Endothelial cell of umbilical vein (primary cell): ENCODE data around the gene PPM1L. TPM values are rescaled to one million over a fixed set of nuclear protein-coding genes. Genes with fewer than 3 reads are reported as not detected.

Experiments used
- BruUV-seq: library from RNA; stranded (reverse); fragments of 400-500 nt; replicated peaks from 2 replicates; lab custom pipeline; 2021; lab: Mats Ljungman, UMichigan
- CTCF ChIA-PET: fragments of 300-600, 350-600 bp; sonication (Branson Sonifier 250); formaldehyde crosslinking; loops from one replicate; lab custom pipeline; 2021; ENCODE audit warnings: antibody characterized with exemption, inconsistent platforms; lab: Charles Lee
- POLR2A ChIA-PET: fragments of 300-600, 350-600 bp; sonication (Branson Sonifier 250); formaldehyde crosslinking; loops from one replicate; lab custom pipeline; 2021; ENCODE audit warnings: antibody characterized with exemption, inconsistent platforms; lab: Charles Lee
- DNase-seq: peaks from one replicate; pipeline ENCODE4 v3.0.0-alpha.2; 2011; ENCODE audit warnings: low read depth, low spot score
- FAIRE-seq: peaks from 2 replicates; lab custom pipeline; 2011; peaks lifted over from hg19 to GRCh38; lab: Jason Lieb, UNC
- H2AFZ ChIP-seq: 2 replicates; pipeline ENCODE4 v1.6.0; 2012; ENCODE audit warnings: low read depth, low read length, control low read depth, inconsistent platforms
- H3K27ac ChIP-seq: 2 replicates; pipeline ENCODE4 v1.5.1; 2011; ENCODE audit warnings: low read depth, mild to moderate bottlenecking, control low read depth, low read length, moderate library complexity; ENCODE audit not compliant: insufficient read depth
- H3K27me3 ChIP-seq, 2 experiments: 2 replicates each; pipeline versions ENCODE4 v1.6.0 to v1.6.1; 2011; ENCODE audit warnings: low read length in 2 of 2, mixed read lengths in 1 of 2; ENCODE audit not compliant: control insufficient read depth in 2 of 2, insufficient read depth in 2 of 2
- H3K36me3 ChIP-seq, 2 experiments: 2 replicates in 1 of 2; 3 replicates in 1 of 2; pipeline ENCODE4 v1.5.1; 2011; ENCODE audit warnings: low read length in 2 of 2, mild to moderate bottlenecking in 1 of 2, moderate library complexity in 1 of 2; ENCODE audit not compliant: control insufficient read depth in 2 of 2, insufficient read depth in 2 of 2; ENCODE audit errors: extremely low read depth in 1 of 2
- H3K4me1 ChIP-seq: 3 replicates; pipeline ENCODE4 v1.5.1; 2011; ENCODE audit warnings: mild to moderate bottlenecking, low read length; ENCODE audit not compliant: control insufficient read depth, insufficient read depth; ENCODE audit errors: extremely low read depth
- H3K4me2 ChIP-seq: 2 replicates; pipeline ENCODE4 v1.6.1; 2011; ENCODE audit warnings: low read length, control low read depth, mixed read lengths; ENCODE audit not compliant: insufficient read depth
- H3K4me3 ChIP-seq, 3 experiments: fragments of 200-600 bp in 1 of 3; sonication (generic), shearing (Covaris generic) in 1 of 3; replicated peaks in 1 of 3; 2 replicates each; pipeline ENCODE4 v1.5.1; 2011 to 2016; ENCODE audit warnings: control low read depth in 3 of 3, low read length in 3 of 3, mild to moderate bottlenecking in 2 of 3, inconsistent platforms in 1 of 3, low read depth in 1 of 3, moderate library complexity in 1 of 3; ENCODE audit not compliant: insufficient read depth in 1 of 3
- H3K79me2 ChIP-seq: 2 replicates; pipeline ENCODE4 v1.6.0; 2012; ENCODE audit warnings: low read length, inconsistent platforms; ENCODE audit not compliant: control insufficient read depth, insufficient read depth
- H3K9ac ChIP-seq: replicated peaks from 2 replicates; pipeline ENCODE3; 2011; ENCODE audit warnings: low read length, control low read depth; ENCODE audit not compliant: insufficient read depth; ENCODE audit errors: extremely low read depth
- H3K9me1 ChIP-seq: replicated peaks from 3 replicates; pipeline ENCODE4 v1.6.0; 2011; ENCODE audit warnings: mild to moderate bottlenecking, low read length; ENCODE audit not compliant: control insufficient read depth, insufficient read depth; ENCODE audit errors: extremely low read depth
- H3K9me3 ChIP-seq: replicated peaks from 2 replicates; pipeline ENCODE4 v1.5.1; 2012; ENCODE audit warnings: low read length, inconsistent platforms; ENCODE audit not compliant: control insufficient read depth, insufficient read depth
- H4K20me1 ChIP-seq: replicated peaks from 2 replicates; pipeline ENCODE3; 2011; ENCODE audit warnings: mild to moderate bottlenecking, low read length; ENCODE audit not compliant: control insufficient read depth, insufficient read depth; ENCODE audit errors: extremely low read depth
- CTCF ChIP-seq, 2 donors: IDR thresholded peaks; 1 replicate in 1 of 2; 2 replicates in 1 of 2; pipeline ENCODE4 v1.5.1; 2011; ENCODE audit warnings: low read length in 2 of 2, mild to moderate bottlenecking in 2 of 2, moderate library complexity in 2 of 2, control low read depth in 1 of 2, inconsistent platforms in 1 of 2, low read depth in 1 of 2; ENCODE audit not compliant: insufficient read depth in 1 of 2; ENCODE audit errors: extremely low read depth in 1 of 2
- EZH2 ChIP-seq: IDR thresholded peaks from 2 replicates; pipeline ENCODE4 v1.6.1; 2012; ENCODE audit warnings: borderline replicate concordance, low read depth, mild to moderate bottlenecking, moderate library complexity, low read length, inconsistent platforms; ENCODE audit not compliant: severe bottlenecking
- FOS ChIP-seq: IDR thresholded peaks from 2 replicates; pipeline ENCODE4 v1.6.1; 2011; ENCODE audit warnings: mild to moderate bottlenecking, low read length, moderate library complexity, borderline replicate concordance; ENCODE audit not compliant: insufficient read depth
- GATA2 ChIP-seq: IDR thresholded peaks from 2 replicates; pipeline ENCODE4 v1.7.0; 2011; ENCODE audit warnings: low read depth, mild to moderate bottlenecking, moderate library complexity, mixed read lengths, low read length; ENCODE audit not compliant: insufficient read length, insufficient read depth
- JUN ChIP-seq: IDR thresholded peaks from 2 replicates; pipeline ENCODE4 v1.6.1; 2011; ENCODE audit warnings: borderline replicate concordance, low read depth; ENCODE audit not compliant: insufficient read length, insufficient read depth
- MAX ChIP-seq: IDR thresholded peaks from 2 replicates; pipeline ENCODE4 v1.6.1; 2011; ENCODE audit not compliant: insufficient read depth, insufficient read length
- MYC ChIP-seq: IDR thresholded peaks from one replicate; pipeline ENCODE4 v1.6.1; 2011; ENCODE audit warnings: mild to moderate bottlenecking, low read depth, low read length
- POLR2A ChIP-seq: IDR thresholded peaks from 2 replicates; pipeline ENCODE4 v1.6.1; 2012; ENCODE audit warnings: low read depth, mild to moderate bottlenecking, control low read depth, low read length
- POLR2AphosphoS5 ChIP-seq: IDR thresholded peaks from 2 replicates; pipeline ENCODE4 v1.6.1; 2012; ENCODE audit warnings: low read depth, mild to moderate bottlenecking, control low read depth, low read length, moderate library complexity; ENCODE audit not compliant: insufficient read depth
- dilution Hi-C: fragments of 300-500 bp; cut with MboI; formaldehyde crosslinking; loops from one replicate; pipeline ENCODE4 v1.15.0; 2019; ENCODE audit warnings: low sequenced_read_pairs; ENCODE audit not compliant: extremely low pct_ligation_motif_present
- intact Hi-C: fragments of 100-400 bp; cut with micrococcal nuclease; formaldehyde crosslinking; loops from one replicate; pipeline ENCODE4 v1.10.0; 2022
- polyA plus RNA-seq, 4 experiments: library from polyadenylated mRNA; depleted of rRNA in 3 of 4; stranded (reverse) in 3 of 4; unstranded in 1 of 4; fragments of >200 nt; gene quantifications; 2 replicates each; pipeline versions ENCODE4 v1.2.1 to v1.2.3, GENCODE V29; 2011 to 2012; ENCODE audit warnings: missing spikeins in 1 of 4
- total RNA-seq: library from RNA; stranded (reverse); gene quantifications from 2 replicates; pipeline ENCODE4 v1.2.3, GENCODE V29; 2021

Gene PPM1L
- total and polyA plus RNA-seq, 2 donors (not counting 3 experiments of a cell fraction or from before 2014, with no cell fraction given) = 0.63 to 2.9 TPM

- no peak overlapping the region for H3K4me2 ChIP-seq
- H3K27ac ChIP-seq = no peak overlapping the region
- no peaks in the 10 kb centered on the region for H3K9me1 ChIP-seq
- intact Hi-C loops = no loop called here
- no peak for FAIRE-seq
- H3K79me2 ChIP-seq = no peaks in the 10 kb centered on the region
- no peaks in the 10 kb centered on the region for H3K9me3 ChIP-seq
- dilution Hi-C loops = no loop called here
- TF ChIP-seq EZH2 (no peak), GATA2 (no peak)
- BruUV-seq = no TSS peak
- no peaks in the 10 kb centered on the region for H4K20me1 ChIP-seq
- H3K36me3 ChIP-seq = no peaks in the 10 kb centered on the region
- no peaks in the 10 kb centered on the region for H3K27me3 ChIP-seq
- ChIA-PET CTCF (no interaction called here), POLR2A (no interaction called here)
- no peak overlapping the region for H2AFZ ChIP-seq
- no peak overlapping the region for H3K9ac ChIP-seq
- no peaks in the 10 kb centered on the region for H3K4me1 ChIP-seq
- DNase-seq = no peak
- H3K4me3 ChIP-seq = no peak overlapping the region
These were observed 224.7 kb downstream of the PPM1L start for GRCh38 chr3:160980740-160981139.

- Histone ChIP-seq H3K9ac (no peak overlapping the region), H2AFZ (no peak overlapping the region), H3K27me3 (no peaks in the 10 kb centered on the region), H3K4me2 (no peak overlapping the region), H3K4me3 (no peak overlapping the region), H3K9me3 (no peaks in the 10 kb centered on the region), H3K79me2 (no peaks in the 10 kb centered on the region), H3K27ac (no peak overlapping the region), H3K36me3 (no peaks in the 10 kb centered on the region), H3K9me1 (no peaks in the 10 kb centered on the region), H4K20me1 (no peaks in the 10 kb centered on the region), H3K4me1 (no peaks in the 10 kb centered on the region)
- intact Hi-C loops = no loop called here
- no peak for TF ChIP-seq GATA2
- TF ChIP-seq MAX = no peak
- no peak for TF ChIP-seq MYC
- no peak for TF ChIP-seq POLR2A
- no peak for TF ChIP-seq POLR2AphosphoS5
- TF ChIP-seq EZH2 = no peak
- no peak for TF ChIP-seq CTCF (IDR thresholded peaks at IDR 0.05; ENCODE audit: extremely low read depth in 1 of 2, insufficient read depth in 1 of 2, low read depth in 1 of 2, low read length in 2 of 2)
- no peak for TF ChIP-seq FOS
- TF ChIP-seq JUN = no peak
- ChIA-PET CTCF (no interaction called here), POLR2A (no interaction called here)
- DNase-seq (no peak), FAIRE-seq (no peak)
- no TSS peak for BruUV-seq
- dilution Hi-C loops = no loop called here
These were observed 225.3 kb downstream of the PPM1L start for GRCh38 chr3:160981217-160981938.
